ENCODE results near the gene ANK2.

Gene ANK2

DNA sequence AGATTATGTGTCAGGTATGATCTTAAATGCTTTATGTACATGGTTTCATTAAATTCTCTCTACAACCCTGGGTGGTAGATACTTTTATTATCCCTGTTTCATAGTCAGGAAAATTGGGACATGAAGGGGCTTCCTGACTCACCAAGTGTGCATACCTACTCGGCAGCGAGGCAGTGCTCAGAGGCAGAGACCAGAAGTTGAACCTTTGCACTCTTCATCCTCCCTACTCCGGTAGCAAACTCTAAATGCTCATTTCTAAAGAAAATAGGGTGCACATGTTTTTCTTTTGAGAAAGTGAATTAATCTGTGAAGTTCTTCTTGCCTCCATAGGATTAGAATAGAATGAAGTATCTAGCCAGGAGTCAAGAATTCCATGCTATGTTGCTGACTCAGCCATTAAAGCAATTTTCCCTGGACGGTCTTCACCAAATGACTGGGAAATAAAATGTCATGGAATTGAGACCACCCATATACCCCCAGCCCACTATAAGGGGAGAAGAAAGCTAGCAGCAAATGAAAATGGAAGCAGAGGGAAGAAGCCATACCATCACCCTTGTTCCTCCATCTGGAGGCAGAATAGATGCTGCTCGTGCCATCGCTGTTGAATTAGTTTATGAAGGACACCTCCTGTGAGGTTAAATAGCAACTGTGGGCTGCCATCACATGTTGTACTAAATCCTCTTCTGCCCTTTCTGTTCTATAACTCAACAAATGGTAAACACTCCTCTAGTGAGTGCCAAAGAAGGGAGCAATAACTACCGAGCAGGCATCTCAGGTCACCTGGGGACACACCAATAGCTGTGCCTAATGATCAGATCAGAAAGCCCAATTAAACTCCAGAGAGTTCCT lies 356.6 kb downstream of the ANK2 start:
- DNase-seq = no peak

DNA sequence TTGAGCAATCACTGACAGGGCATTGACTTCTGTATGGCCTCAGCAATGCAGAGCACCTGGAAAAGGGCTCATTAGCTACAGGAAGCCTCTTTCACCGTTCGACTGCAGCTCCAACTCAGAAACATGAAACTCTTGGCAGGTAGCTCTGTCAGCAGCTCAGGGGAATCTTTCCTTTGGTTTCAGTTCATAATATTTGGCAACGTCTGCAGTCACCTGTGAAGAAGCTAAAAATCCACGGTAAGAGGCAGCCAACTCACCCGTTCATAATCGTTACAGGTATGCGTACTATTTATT lies 357.2 kb downstream of the ANK2 start:
- no peak for DNase-seq

DNA sequence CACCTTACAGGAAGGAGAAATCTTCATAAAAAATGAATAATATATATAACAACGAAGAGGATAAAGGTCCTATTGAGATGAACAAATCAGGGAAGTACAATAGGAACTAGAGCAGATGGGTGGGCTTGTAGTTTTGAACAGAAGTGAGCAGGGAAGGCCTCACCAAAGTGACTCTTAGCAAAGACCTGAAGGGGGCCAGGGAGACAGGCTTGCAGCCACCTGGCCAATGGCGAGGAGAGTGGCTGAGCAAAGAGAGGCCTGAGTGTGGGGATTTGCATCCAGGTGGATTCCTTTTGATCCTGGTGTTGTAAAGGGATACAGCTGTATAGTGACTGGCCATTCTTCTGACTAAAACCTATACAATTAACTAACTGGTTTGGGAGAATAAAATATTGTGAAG lies 358.0 kb downstream of the ANK2 start:
- no peak for DNase-seq

DNA sequence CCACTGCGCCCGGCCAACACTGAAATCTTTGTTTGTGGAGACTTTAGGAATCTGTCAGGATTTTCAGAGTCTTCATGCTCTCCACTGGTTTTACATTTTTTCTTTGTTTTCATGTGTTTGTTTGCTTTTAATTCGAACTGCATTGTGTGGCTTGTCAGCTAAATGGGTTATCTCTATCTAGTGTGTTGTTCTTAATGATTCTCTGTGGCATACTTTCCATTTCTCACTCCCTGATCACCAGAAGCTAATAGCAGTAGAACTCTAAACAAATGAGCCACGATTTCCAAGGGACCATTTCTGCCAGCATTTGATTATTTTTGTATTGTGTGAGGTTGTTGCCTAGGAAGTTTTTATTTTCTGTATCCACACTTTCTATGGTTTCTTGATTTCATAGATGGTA lies 359.7 kb downstream of the ANK2 start:
- DNase-seq = no peak

DNA sequence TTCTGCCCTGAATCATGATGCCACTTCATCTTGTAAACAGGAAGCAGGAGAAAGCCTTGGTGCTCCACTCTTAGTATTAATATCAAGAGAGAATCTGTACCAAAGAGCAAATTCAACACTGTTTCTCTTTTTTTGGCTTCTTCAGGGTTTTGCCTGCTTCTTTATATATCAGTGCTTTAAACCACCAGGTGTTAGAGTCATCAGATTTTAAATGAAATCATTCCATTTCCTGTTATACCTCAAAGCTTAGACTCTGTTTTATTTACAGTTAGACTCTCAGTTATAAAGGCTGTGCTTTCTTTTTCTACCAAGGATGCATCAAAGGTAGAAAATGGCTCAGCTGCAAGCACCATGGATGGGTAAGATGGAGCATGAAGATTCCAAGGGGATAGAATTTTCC lies 361.2 kb downstream of the ANK2 start:
- no peak for DNase-seq

DNA sequence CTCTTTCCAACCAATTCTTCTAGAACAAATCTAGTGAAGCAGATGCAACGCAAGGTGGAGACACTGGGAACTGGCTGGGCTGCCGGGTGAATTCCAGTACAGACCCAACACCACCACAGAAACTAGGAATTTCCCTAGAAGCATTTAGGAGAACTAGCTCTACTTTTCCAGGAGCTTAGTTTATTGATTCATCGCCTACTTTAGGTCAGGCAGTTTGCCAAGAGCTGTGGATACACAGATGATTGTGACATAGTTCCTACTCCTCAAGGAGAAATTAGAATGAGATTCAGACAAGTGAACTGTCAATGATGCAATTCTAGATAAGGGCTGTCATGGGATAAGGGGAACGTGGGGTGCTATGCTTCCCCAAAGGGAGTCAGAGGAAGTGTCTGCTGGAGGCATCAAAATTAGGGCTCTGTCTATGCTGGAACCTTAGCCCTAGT lies 362.1 kb downstream of the ANK2 start:
- no peak for DNase-seq

DNA sequence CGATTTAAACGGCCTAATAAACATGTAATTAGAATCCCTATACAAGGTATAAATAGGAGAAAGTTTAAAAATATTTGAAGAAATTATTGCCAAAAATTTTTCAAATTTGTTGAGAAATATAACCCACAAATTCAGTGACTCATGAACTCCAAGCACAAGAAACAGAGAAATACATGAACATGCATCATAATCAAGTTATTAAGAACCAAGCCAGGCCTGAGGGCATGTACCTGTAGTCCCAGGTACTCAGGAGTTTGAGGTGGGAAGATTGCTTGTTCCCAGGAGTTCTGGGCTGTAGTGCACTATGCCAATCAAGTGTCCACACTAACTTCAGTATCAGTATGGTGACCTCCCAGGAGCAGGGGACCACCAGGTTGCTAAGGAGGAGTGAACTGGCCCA lies 370.2 kb downstream of the ANK2 start:
- DNase-seq = no peak

DNA sequence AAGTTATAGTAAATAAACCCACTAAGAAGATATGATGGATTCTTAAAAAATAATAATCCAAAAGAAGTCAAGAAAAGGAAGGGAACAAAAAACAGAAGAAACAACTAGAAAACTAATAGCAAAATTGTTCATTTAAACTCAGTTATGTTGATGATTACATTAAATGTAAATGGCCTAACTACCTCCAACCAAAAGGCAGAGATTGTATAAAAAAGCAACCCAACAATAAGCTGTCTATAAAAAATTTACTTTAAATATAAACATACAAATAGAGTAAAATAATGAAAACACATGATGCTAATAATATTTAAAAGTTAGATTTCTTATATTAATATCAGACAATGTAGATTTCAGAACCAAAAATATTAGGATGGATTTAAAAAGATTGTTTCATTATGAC lies 371.5 kb downstream of the ANK2 start:
- no peak for DNase-seq

DNA sequence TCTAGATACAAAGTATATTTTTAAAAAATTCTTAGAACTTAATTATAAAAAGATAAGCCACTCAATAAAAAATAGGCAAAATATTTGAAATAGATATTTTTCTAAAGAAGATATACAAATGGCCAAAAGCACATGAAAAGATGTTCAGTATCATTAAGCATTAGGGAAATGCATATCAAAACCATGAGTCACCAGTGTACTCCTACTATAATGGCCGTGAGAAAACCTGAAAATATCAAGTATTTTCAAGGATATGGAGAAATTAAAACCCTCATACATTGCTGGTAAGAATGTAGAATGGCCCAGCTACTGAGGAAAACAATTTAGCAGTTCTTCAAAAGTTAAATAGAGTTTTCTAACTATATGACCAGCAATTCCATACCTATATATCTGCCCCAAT lies 374.2 kb downstream of the ANK2 start:
- no peak for DNase-seq

DNA sequence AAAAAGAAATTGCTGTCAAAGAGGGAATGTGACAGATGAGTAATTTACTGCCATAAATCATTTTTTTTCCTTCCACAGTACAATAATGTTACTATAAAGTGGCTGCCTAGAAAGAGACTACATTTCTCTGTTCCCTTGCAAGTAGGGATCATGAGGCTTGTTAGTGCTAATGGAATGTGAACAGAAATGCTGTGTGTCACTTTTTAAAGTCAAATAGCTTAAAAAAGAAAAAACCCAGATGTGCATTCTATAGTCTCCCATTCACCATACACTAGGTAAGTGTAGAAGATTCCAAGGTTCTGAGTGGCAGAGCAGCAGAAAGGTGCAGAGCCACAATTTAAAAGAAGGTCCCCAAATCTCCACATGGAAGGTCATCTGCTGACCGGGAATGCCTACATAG lies 383.7 kb downstream of the ANK2 start:
- DNase-seq = no peak

Measured in femur (tissue), 1 donor.